ENCODE results near the gene NCOA5.

GRCh38 chr20:46013829-46014516 lies 75.8 kb downstream of the NCOA5 start:
- TF ChIP-seq POLR2A (IDR thresholded peaks at IDR 0.05; ENCODE audit: extremely low read depth, insufficient read length) = no peak
- peak; percentile 35 for TF ChIP-seq CTCF (IDR thresholded peaks at IDR 0.05; ENCODE audit: low read depth, low read length)
